Measurements from ENCODE around the gene TSHZ2. TPM values are rescaled to one million over a fixed set of nuclear protein-coding genes. Genes with fewer than 3 reads are reported as not detected.

The TSHZ2 gene
- total and polyA plus RNA-seq, 9 of the 15 experiments (the other 6 are each of a cell fraction or from before 2014, with no cell fraction given): 0.03 to 0.20 (median 0.05) TPM; not detected in 4

DNA sequence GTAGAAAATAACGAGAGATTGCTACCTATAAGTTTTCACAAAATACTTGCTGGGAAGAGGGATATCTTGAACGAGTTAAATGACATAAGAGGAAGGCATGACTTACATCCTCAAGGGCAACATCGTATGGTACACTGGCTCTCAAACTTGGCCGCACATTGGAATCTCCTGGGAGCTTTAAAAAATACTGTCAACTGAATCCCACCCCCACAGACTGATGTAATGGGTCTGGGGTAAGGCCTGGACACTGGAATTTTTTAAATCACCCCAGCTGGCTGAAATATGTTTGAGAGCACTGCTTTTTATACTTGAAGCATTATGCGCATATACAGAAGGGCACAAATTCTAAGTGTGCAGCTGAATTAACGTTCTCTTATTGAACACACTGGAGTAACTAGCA is 8.0 kb upstream of the TSHZ2 start:
- no peak overlapping the region for H3K4me3 ChIP-seq
- intact Hi-C loops (cut with micrococcal nuclease): no loop called here
- no peaks in the 10 kb centered on the region for H3K9me3 ChIP-seq (replicated peaks; ENCODE audit: control insufficient read depth, insufficient read depth, low read depth, low read length)
- no peaks in the 10 kb centered on the region; a peak in 1 of 5 replicates for H3K27me3 ChIP-seq (ENCODE audit: control insufficient read depth in 2 of 2, insufficient read depth in 2 of 2, low read length in 2 of 2)
- no peak for ATAC-seq
- H3K9ac ChIP-seq (ENCODE audit: insufficient read depth in 1 of 2, low read depth in 2 of 2, low read length in 2 of 2): no peak overlapping the region
- POLR2A ChIA-PET: interaction anchor here (0.6 to 0.7 kb wide), 2 partner anchors 37 to 125 kb away, joined by 3 read pairs; no protein-coding TSS in a partner anchor
- in situ Hi-C loops (cut with MboI): no loop called here
- no peak for DNase-seq (ENCODE audit: extremely low read depth in 1 of 4, low spot score in 3 of 4)
- BruUV-seq (replicated peaks): no TSS peak
- H3K36me3 ChIP-seq (ENCODE audit: control insufficient read depth, insufficient read depth, low read length): no peaks in the 10 kb centered on the region
- no peak overlapping the region for H3K4me2 ChIP-seq (ENCODE audit: insufficient read depth, low read length)
- WGBS (ENCODE audit: insufficient coverage, low coverage, missing lambda C conversion rate): 3% methylated on average over 6 of the region's 6 CpGs
- CTCF ChIA-PET (ENCODE audit: low intra/inter-chr PET ratio): no interaction called here
- FAIRE-seq: no peak
- H3K4me1 ChIP-seq (replicated peaks in 1 of 2; ENCODE audit: control insufficient read depth in 2 of 2, insufficient read depth in 2 of 2, low read length in 2 of 2): no peaks in the 10 kb centered on the region
- H4K20me1 ChIP-seq (replicated peaks; ENCODE audit: control insufficient read depth, insufficient read depth, low read length): no peaks in the 10 kb centered on the region
- no peaks in the 10 kb centered on the region for H3K79me2 ChIP-seq (ENCODE audit: control insufficient read depth, insufficient read depth, low read length)
- no peaks in the 10 kb centered on the region for H3K9me1 ChIP-seq (ENCODE audit: control insufficient read depth, insufficient read depth, low read length)
- no peak overlapping the region for H2AFZ ChIP-seq (ENCODE audit: low read depth, low read length)
- H3K27ac ChIP-seq (ENCODE audit: extremely low read depth, low read depth, low read length): no peak overlapping the region
- TF ChIP-seq, protein P1, sequence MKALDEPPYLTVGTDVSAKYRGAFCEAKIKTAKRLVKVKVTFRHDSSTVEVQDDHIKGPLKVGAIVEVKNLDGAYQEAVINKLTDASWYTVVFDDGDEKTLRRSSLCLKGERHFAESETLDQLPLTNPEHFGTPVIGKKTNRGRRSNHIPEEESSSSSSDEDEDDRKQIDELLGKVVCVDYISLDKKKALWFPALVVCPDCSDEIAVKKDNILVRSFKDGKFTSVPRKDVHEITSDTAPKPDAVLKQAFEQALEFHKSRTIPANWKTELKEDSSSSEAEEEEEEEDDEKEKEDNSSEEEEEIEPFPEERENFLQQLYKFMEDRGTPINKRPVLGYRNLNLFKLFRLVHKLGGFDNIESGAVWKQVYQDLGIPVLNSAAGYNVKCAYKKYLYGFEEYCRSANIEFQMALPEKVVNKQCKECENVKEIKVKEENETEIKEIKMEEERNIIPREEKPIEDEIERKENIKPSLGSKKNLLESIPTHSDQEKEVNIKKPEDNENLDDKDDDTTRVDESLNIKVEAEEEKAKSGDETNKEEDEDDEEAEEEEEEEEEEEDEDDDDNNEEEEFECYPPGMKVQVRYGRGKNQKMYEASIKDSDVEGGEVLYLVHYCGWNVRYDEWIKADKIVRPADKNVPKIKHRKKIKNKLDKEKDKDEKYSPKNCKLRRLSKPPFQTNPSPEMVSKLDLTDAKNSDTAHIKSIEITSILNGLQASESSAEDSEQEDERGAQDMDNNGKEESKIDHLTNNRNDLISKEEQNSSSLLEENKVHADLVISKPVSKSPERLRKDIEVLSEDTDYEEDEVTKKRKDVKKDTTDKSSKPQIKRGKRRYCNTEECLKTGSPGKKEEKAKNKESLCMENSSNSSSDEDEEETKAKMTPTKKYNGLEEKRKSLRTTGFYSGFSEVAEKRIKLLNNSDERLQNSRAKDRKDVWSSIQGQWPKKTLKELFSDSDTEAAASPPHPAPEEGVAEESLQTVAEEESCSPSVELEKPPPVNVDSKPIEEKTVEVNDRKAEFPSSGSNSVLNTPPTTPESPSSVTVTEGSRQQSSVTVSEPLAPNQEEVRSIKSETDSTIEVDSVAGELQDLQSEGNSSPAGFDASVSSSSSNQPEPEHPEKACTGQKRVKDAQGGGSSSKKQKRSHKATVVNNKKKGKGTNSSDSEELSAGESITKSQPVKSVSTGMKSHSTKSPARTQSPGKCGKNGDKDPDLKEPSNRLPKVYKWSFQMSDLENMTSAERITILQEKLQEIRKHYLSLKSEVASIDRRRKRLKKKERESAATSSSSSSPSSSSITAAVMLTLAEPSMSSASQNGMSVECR (CRISPR knock-in tag; IDR thresholded peaks at IDR 0.05): no peak
- no peak for TF ChIP-seq ZNF436 (CRISPR knock-in tag; IDR thresholded peaks at IDR 0.05)
- no peak for TF ChIP-seq RBM39 (optimal IDR thresholded peaks at IDR 0.05; ENCODE audit: low read depth, low read length)
- TF ChIP-seq ZNF174 (CRISPR knock-in tag; IDR thresholded peaks at IDR 0.05): no peak
- TF ChIP-seq, protein P2, sequence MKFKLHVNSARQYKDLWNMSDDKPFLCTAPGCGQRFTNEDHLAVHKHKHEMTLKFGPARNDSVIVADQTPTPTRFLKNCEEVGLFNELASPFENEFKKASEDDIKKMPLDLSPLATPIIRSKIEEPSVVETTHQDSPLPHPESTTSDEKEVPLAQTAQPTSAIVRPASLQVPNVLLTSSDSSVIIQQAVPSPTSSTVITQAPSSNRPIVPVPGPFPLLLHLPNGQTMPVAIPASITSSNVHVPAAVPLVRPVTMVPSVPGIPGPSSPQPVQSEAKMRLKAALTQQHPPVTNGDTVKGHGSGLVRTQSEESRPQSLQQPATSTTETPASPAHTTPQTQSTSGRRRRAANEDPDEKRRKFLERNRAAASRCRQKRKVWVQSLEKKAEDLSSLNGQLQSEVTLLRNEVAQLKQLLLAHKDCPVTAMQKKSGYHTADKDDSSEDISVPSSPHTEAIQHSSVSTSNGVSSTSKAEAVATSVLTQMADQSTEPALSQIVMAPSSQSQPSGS (CRISPR knock-in tag; IDR thresholded peaks at IDR 0.05): no peak
- no peak for TF ChIP-seq HNRNPUL1 (IDR thresholded peaks at IDR 0.05; ENCODE audit: low read length)
- TF ChIP-seq ZNF444 (CRISPR knock-in tag; IDR thresholded peaks at IDR 0.05): no peak
- no peak for TF ChIP-seq NR4A1 (CRISPR knock-in tag; IDR thresholded peaks at IDR 0.05)
- no peak for TF ChIP-seq NR4A1 (tag; IDR thresholded peaks at IDR 0.05)
- no peak for TF ChIP-seq PTTG1 (tag; IDR thresholded peaks at IDR 0.05; ENCODE audit: low read depth)
- TF ChIP-seq NR3C1 (CRISPR knock-in tag; IDR thresholded peaks at IDR 0.05): no peak
- TF ChIP-seq, protein P3, sequence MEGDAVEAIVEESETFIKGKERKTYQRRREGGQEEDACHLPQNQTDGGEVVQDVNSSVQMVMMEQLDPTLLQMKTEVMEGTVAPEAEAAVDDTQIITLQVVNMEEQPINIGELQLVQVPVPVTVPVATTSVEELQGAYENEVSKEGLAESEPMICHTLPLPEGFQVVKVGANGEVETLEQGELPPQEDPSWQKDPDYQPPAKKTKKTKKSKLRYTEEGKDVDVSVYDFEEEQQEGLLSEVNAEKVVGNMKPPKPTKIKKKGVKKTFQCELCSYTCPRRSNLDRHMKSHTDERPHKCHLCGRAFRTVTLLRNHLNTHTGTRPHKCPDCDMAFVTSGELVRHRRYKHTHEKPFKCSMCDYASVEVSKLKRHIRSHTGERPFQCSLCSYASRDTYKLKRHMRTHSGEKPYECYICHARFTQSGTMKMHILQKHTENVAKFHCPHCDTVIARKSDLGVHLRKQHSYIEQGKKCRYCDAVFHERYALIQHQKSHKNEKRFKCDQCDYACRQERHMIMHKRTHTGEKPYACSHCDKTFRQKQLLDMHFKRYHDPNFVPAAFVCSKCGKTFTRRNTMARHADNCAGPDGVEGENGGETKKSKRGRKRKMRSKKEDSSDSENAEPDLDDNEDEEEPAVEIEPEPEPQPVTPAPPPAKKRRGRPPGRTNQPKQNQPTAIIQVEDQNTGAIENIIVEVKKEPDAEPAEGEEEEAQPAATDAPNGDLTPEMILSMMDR (IDR thresholded peaks at IDR 0.05 in 2 of 3, conservative IDR thresholded peaks at IDR 0.05 in 1 of 3; ENCODE audit: insufficient read depth in 2 of 3, low read depth in 1 of 3, low read length in 3 of 3): no peak
- no peak for TF ChIP-seq BRD9 (IDR thresholded peaks at IDR 0.05; ENCODE audit: low read depth, partially characterized antibody)
- TF ChIP-seq HDGF (IDR thresholded peaks at IDR 0.05): no peak
- no peak for TF ChIP-seq GABPA (tag; conservative IDR thresholded peaks at IDR 0.05; ENCODE audit: low read depth)
- TF ChIP-seq SRF (CRISPR knock-in tag; IDR thresholded peaks at IDR 0.05): no peak
- no peak for TF ChIP-seq TEAD1 (CRISPR knock-in tag; IDR thresholded peaks at IDR 0.05)
